CD14-positive monocyte (primary cell): ENCODE measurements around the gene ARRDC1. TPM values are rescaled to one million over a fixed set of nuclear protein-coding genes. Genes with fewer than 3 reads are reported as not detected.
A peak's percentile ranks its signal among the peaks of the same experiment; 100 is the strongest.

Experiments
- DNase-seq, 3 donors: peaks; one replicate each; pipeline ENCODE4 v3.0.0-alpha.2; 2011 to 2022
- H2AFZ ChIP-seq: 2 replicates; pipeline ENCODE4 v1.6.0; 2012; ENCODE audit warnings: mild to moderate bottlenecking, low read depth, low read length, inconsistent platforms; ENCODE audit not compliant: insufficient read depth, poor library complexity, severe bottlenecking
- H3K27ac ChIP-seq, 2 donors: 1 replicate in 1 of 2; 2 replicates in 1 of 2; pipeline ENCODE4 v1.5.1; 2012 to 2013; ENCODE audit warnings: low read length in 2 of 2, control low read depth in 1 of 2, inconsistent platforms in 1 of 2, low read depth in 1 of 2, mild to moderate bottlenecking in 1 of 2
- H3K27me3 ChIP-seq, 2 donors: one replicate each; pipeline versions ENCODE4 v1.6.0 to v1.6.1; 2011 to 2013; ENCODE audit warnings: low read length in 2 of 2; ENCODE audit not compliant: control insufficient read depth in 2 of 2, insufficient read depth in 2 of 2
- H3K36me3 ChIP-seq, 2 donors: replicated peaks in 1 of 2; 1 replicate in 1 of 2; 2 replicates in 1 of 2; pipeline versions ENCODE4 v1.5.1 to v1.6.1; 2012 to 2013; ENCODE audit warnings: low read length in 2 of 2, control low read depth in 1 of 2, inconsistent platforms in 1 of 2, mild to moderate bottlenecking in 1 of 2; ENCODE audit not compliant: insufficient read depth in 2 of 2, control insufficient read depth in 1 of 2
- H3K4me1 ChIP-seq, 2 donors: 1 replicate in 1 of 2; 2 replicates in 1 of 2; pipeline versions ENCODE4 v1.5.1 to v1.6.1; 2012 to 2013; ENCODE audit warnings: low read length in 2 of 2, control low read depth in 1 of 2, inconsistent platforms in 1 of 2, mild to moderate bottlenecking in 1 of 2, moderate library complexity in 1 of 2; ENCODE audit not compliant: insufficient read depth in 2 of 2, control insufficient read depth in 1 of 2
- H3K4me2 ChIP-seq: replicated peaks from 2 replicates; pipeline ENCODE3; 2012; ENCODE audit warnings: low read length, moderate library complexity, mild to moderate bottlenecking; ENCODE audit not compliant: poor library complexity, severe bottlenecking; ENCODE audit errors: extremely low read depth
- H3K4me3 ChIP-seq, 3 experiments: fragments of 200-600 bp in 1 of 3; sonication (generic) in 1 of 3; replicated peaks in 1 of 3; 1 replicate in 2 of 3; 2 replicates in 1 of 3; pipeline ENCODE4 v1.5.1; 2011 to 2013; ENCODE audit warnings: low read length in 3 of 3, mild to moderate bottlenecking in 3 of 3, control low read depth in 2 of 3, low read depth in 2 of 3, inconsistent platforms in 1 of 3, moderate library complexity in 1 of 3
- H3K79me2 ChIP-seq: 2 replicates; pipeline ENCODE4 v1.6.0; 2012; ENCODE audit warnings: mild to moderate bottlenecking, control low read depth, inconsistent platforms, low read length, moderate library complexity; ENCODE audit not compliant: insufficient read depth
- H3K9ac ChIP-seq: 2 replicates; pipeline ENCODE4 v1.6.0; 2017; ENCODE audit warnings: low read length, mild to moderate bottlenecking; ENCODE audit not compliant: insufficient read depth, poor library complexity, severe bottlenecking
- H3K9me3 ChIP-seq, 2 donors: replicated peaks in 1 of 2; 1 replicate in 1 of 2; 2 replicates in 1 of 2; pipeline versions ENCODE4 v1.5.1 to v1.6.1; 2012 to 2013; ENCODE audit warnings: low read length in 2 of 2, control low read depth in 1 of 2; ENCODE audit not compliant: control insufficient read depth in 1 of 2, insufficient read depth in 1 of 2
- H4K20me1 ChIP-seq: 2 replicates; pipeline ENCODE4 v1.6.0; 2012; ENCODE audit warnings: mild to moderate bottlenecking, low read length, control low read depth, moderate library complexity; ENCODE audit not compliant: insufficient read depth
- H3K27ac Mint-ChIP-seq, 7 donors: one replicate each; pipeline ENCODE4 v1.8.0; 2020; ENCODE audit warnings: mild to moderate bottlenecking in 7 of 7, mixed read lengths in 7 of 7, moderate library complexity in 6 of 7, inconsistent platforms in 2 of 7
- H3K27me3 Mint-ChIP-seq, 3 donors: one replicate each; pipeline ENCODE4 v1.8.0; 2021 to 2022; ENCODE audit warnings: low read depth in 3 of 3, mild to moderate bottlenecking in 3 of 3, mixed read lengths in 3 of 3, moderate library complexity in 3 of 3, inconsistent platforms in 1 of 3
- H3K36me3 Mint-ChIP-seq, 2 donors: one replicate each; pipeline ENCODE4 v1.8.0; 2020; ENCODE audit warnings: mixed read lengths in 2 of 2, inconsistent platforms in 1 of 2, mild to moderate bottlenecking in 1 of 2
- H3K4me1 Mint-ChIP-seq: one replicate; pipeline ENCODE4 v1.8.0; 2020; ENCODE audit warnings: mild to moderate bottlenecking, mixed read lengths
- H3K4me3 Mint-ChIP-seq, 2 donors: one replicate each; pipeline ENCODE4 v1.8.0; 2020; ENCODE audit warnings: mild to moderate bottlenecking in 2 of 2, mixed read lengths in 2 of 2, moderate library complexity in 1 of 2
- H3K9me3 Mint-ChIP-seq, 7 donors: one replicate each; pipeline ENCODE4 v1.8.0; 2020 to 2022; ENCODE audit warnings: mixed read lengths in 7 of 7, mild to moderate bottlenecking in 6 of 7, moderate library complexity in 6 of 7, inconsistent platforms in 2 of 7
- CTCF ChIP-seq: fragments of 200-600 bp; IDR thresholded peaks from one replicate; pipeline ENCODE4 v1.8.0; 2022; ENCODE audit warnings: antibody characterized with exemption, mild to moderate bottlenecking
- WGBS: methylation state at CpG from one replicate; pipeline ENCODE4 v1.1.5; 2013; ENCODE audit warnings: missing lambda C conversion rate; ENCODE audit not compliant: insufficient coverage; 5-methylcytosine and 5-hydroxymethylcytosine counted together
- intact Hi-C, 2 donors: fragments of 100-400 bp; cut with micrococcal nuclease; formaldehyde crosslinking; loops; one replicate each; pipeline versions ENCODE4 v1.15.0 to v1.15.1; 2023
- polyA minus RNA-seq: library from RNA; depleted of rRNA, polyadenylated mRNA; stranded (reverse); fragments of >200 nt; gene quantifications from 2 replicates; pipeline ENCODE4 v1.2.3, GENCODE V29; 2012
- polyA plus RNA-seq, 3 donors: library from polyadenylated mRNA; depleted of rRNA in 1 of 3; unstranded in 2 of 3; stranded (reverse) in 1 of 3; fragments of 300-500 nt in 2 of 3; fragments of >200 nt in 1 of 3; fragmentation: Illumina TruSeq in 2 of 3; gene quantifications; 1 replicate in 2 of 3; 2 replicates in 1 of 3; pipeline ENCODE4 v1.2.3, GENCODE V29; 2012 to 2021
- total RNA-seq, 12 experiments: library from RNA in 1 of 12; stranded (reverse) in 1 of 12; fragments of 120-200 nt in 1 of 12; gene quantifications; one replicate each; pipeline ENCODE4 v1.2.4 and lab custom pipeline; 2013 to 2026; ENCODE audit warnings: mixed read lengths in 6 of 12, inconsistent platforms in 1 of 12

ARRDC1 gene
- total RNA-seq (2013): 97.2 TPM
- polyA plus RNA-seq (100 to 1,000 TPM in 1 of 3 donors, 10 to 100 TPM in 2; 83.2 to 454 (median 87.6) TPM), polyA minus RNA-seq (138 TPM in 2 replicates), total RNA-seq (lab: John Stamatoyannopoulos, UW) (4.1 to 32.4 (median 26.7) reads per million in 11 experiments)

GRCh38 chr9:137605121-137606004 lies at the start of gene ARRDC1:
ARRDC1 (plus strand) TSS chr9:137605686; CDS start chr9:137605718, 32 bp downstream.
- H3K9ac ChIP-seq: peak within 1 kb of the TSS; percentile 79
- H3K4me1 Mint-ChIP-seq: peaks cover 68% of the 10 kb centered on the region
- peak within 1 kb of the TSS; percentile 69 to 95 (median 91) for H3K27ac Mint-ChIP-seq
- H3K27me3 ChIP-seq: no peaks in the 10 kb centered on the region
- WGBS: under 1% methylated on average over 63 of the region's 111 CpGs
- H3K36me3 Mint-ChIP-seq: peaks cover 4 to 10% of the 10 kb centered on the region in 2 donors
- peaks cover 0 to 10% (median 6%) of the 10 kb centered on the region in 3 donors for H3K27me3 Mint-ChIP-seq
- no peaks in the 10 kb centered on the region for H3K9me3 Mint-ChIP-seq
- peaks cover 38% of the 10 kb centered on the region for H4K20me1 ChIP-seq
- peaks cover 62 to 64% of the 10 kb centered on the region in 2 donors for H3K4me1 ChIP-seq
- peak within 1 kb of the TSS; percentile 57 for H2AFZ ChIP-seq
- H3K4me2 ChIP-seq: peak within 1 kb of the TSS; percentile 99
- TF ChIP-seq CTCF: no peak
- no peaks in the 10 kb centered on the region for H3K9me3 ChIP-seq
- intact Hi-C loops: loop anchor here (1.0 to 10.0 kb wide), 5 partner anchors 13 to 141 kb away; partner anchors contain the start of genes MRPL41 (in 1 of the 2), PNPLA7 (in 1 of the 2) and ZMYND19 (in 1 of the 2)
- H3K4me3 Mint-ChIP-seq: peak within 1 kb of the TSS; percentile 86 to 96
- peak within 1 kb of the TSS; percentile 80 to 82 for H3K27ac ChIP-seq
- H3K4me3 ChIP-seq: peak within 1 kb of the TSS; percentile 41 to 93 (median 74)
- DNase-seq: peak; percentile 88 to 96 (median 94)
- H3K36me3 ChIP-seq: no peaks in the 10 kb centered on the region
- H3K79me2 ChIP-seq: peaks cover 44% of the 10 kb centered on the region

- Histone ChIP-seq H3K4me1 (peaks cover 6 to 12% of the 10 kb centered on the region in 2 donors), H3K4me2 (no peak overlapping the region), H3K4me3 (no peak overlapping the region), H3K79me2 (peaks cover 7% of the 10 kb centered on the region), H3K27ac (no peak overlapping the region), H2AFZ (no peak overlapping the region), H3K27me3 (no peaks in the 10 kb centered on the region), H4K20me1 (peaks cover 11% of the 10 kb centered on the region), H3K9me3 (no peaks in the 10 kb centered on the region), H3K36me3 (peaks cover 38 to 49% of the 10 kb centered on the region in 2 donors), H3K9ac (no peak overlapping the region)
- Mint-ChIP-seq H3K27me3 (peaks cover 0 to 1% (median 0%) of the 10 kb centered on the region in 3 donors), H3K27ac (peak overlapping the region in 1 of 7 donors; percentile 20), H3K4me3 (no peak overlapping the region), H3K36me3 (peaks cover 35 to 68% of the 10 kb centered on the region in 2 donors), H3K9me3 (peaks cover 0 to 5% (median under 1%) of the 10 kb centered on the region in 7 donors), H3K4me1 (peaks cover 6% of the 10 kb centered on the region)
- no peak for TF ChIP-seq CTCF
- 93% methylated on average over 21 of the region's 24 CpGs for WGBS
- intact Hi-C loops: loop anchor here in 1 of 2 donors (10.0 kb wide), 1 partner anchor 49 kb away; the partner anchor contains the start of gene ARRDC1
- no peak for DNase-seq
These were observed 49.2 kb upstream of the ARRDC1 start for GRCh38 chr9:137556069-137556838.
